GM19043 (cell line): Measurements from ENCODE around the gene PHIP.

ENCODE experiments used
- ATAC-seq: cut with Tn5 transposase; IDR thresholded peaks from one replicate; pipeline ENCODE4 v1.9.1; 2021; ENCODE audit warnings: low read depth; ENCODE audit not compliant: unreplicated experiment

The PHIP gene

GRCh38 chr6:79028641-79029314, 49.3 kb downstream of the PHIP start:
- ATAC-seq = no peak

GRCh38 chr6:79011940-79012339, 66.1 kb downstream of the PHIP start:
- no peak for ATAC-seq

GRCh38 chr6:79010422-79010821, 67.6 kb downstream of the PHIP start:
- no peak for ATAC-seq

- ATAC-seq = no peak
Observed at GRCh38 chr6:79009819-79010218, 68.2 kb downstream of the PHIP start.

GRCh38 chr6:79005497-79005896, 72.6 kb downstream of the PHIP start:
- no peak for ATAC-seq

GRCh38 chr6:79005024-79005423, 73.0 kb downstream of the PHIP start:
- ATAC-seq = no peak

GRCh38 chr6:79004239-79004638, 73.8 kb downstream of the PHIP start:
- ATAC-seq = no peak

GRCh38 chr6:79001415-79001814, 76.6 kb downstream of the PHIP start:
- ATAC-seq = no peak

- no peak for ATAC-seq
Observed at GRCh38 chr6:78999737-79000136, 78.3 kb downstream of the PHIP start.

- no peak for ATAC-seq
Observed at GRCh38 chr6:78995946-78996345, 82.1 kb downstream of the PHIP start.

- no peak for ATAC-seq
Observed at GRCh38 chr6:78995346-78995745, 82.7 kb downstream of the PHIP start.

- ATAC-seq = no peak
Observed at GRCh38 chr6:78993955-78994354, 84.1 kb downstream of the PHIP start.

GRCh38 chr6:78989191-78989590, 88.9 kb downstream of the PHIP start:
- ATAC-seq = no peak

GRCh38 chr6:78986161-78986560, 91.9 kb downstream of the PHIP start:
- ATAC-seq = no peak

GRCh38 chr6:78984225-78984950, 93.7 kb downstream of the PHIP start:
- ATAC-seq = no peak

GRCh38 chr6:78967191-78967590, 110.9 kb downstream of the PHIP start:
- no peak for ATAC-seq

- ATAC-seq = no peak
Observed at GRCh38 chr6:78966542-78966941, 111.5 kb downstream of the PHIP start.

- ATAC-seq = no peak
Observed at GRCh38 chr6:78962448-78962847, 115.6 kb downstream of the PHIP start.

GRCh38 chr6:78954740-78955139, 123.3 kb downstream of the PHIP start:
- ATAC-seq = no peak

- ATAC-seq = no peak
Observed at GRCh38 chr6:78953798-78954197, 124.3 kb downstream of the PHIP start.

- no peak for ATAC-seq
Observed at GRCh38 chr6:78952362-78952761, 125.7 kb downstream of the PHIP start.

GRCh38 chr6:78948785-78949184, 129.3 kb downstream of the PHIP start:
- ATAC-seq = no peak
